Lung (tissue), 12 donors: ENCODE data around the gene SLC66A2. TPM values are rescaled to one million over a fixed set of nuclear protein-coding genes. Genes with fewer than 3 reads are reported as not detected.
A peak's percentile ranks its signal among the peaks of the same experiment; 100 is the strongest.

Experiments
- ATAC-seq: fragments of 200-7000 bp; cut with Tn5 transposase; one replicate; pipeline ENCODE4 v1.9.1; 2020; ENCODE audit warnings: moderate number of reproducible peaks; ENCODE audit not compliant: insufficient read depth, low FRiP score
- DNase-seq, 3 donors: peaks; one replicate each; pipeline ENCODE4 v3.0.0-alpha.2; 2013 to 2017
- H3K27ac ChIP-seq, 2 donors: one replicate each; pipeline ENCODE4 v1.5.1; 2013; ENCODE audit warnings: mild to moderate bottlenecking in 2 of 2, moderate library complexity in 2 of 2, control low read depth in 1 of 2, inconsistent platforms in 1 of 2, low read depth in 1 of 2, low read length in 1 of 2
- H3K27me3 ChIP-seq, 3 donors: one replicate each; pipeline ENCODE4 v1.5.1; 2013; ENCODE audit warnings: low read length in 2 of 3; ENCODE audit not compliant: control insufficient read depth in 3 of 3, insufficient read depth in 3 of 3
- H3K36me3 ChIP-seq, 4 donors: one replicate each; pipeline ENCODE4 v1.5.1; 2013; ENCODE audit warnings: low read length in 4 of 4, mild to moderate bottlenecking in 1 of 4, moderate library complexity in 1 of 4; ENCODE audit not compliant: control insufficient read depth in 4 of 4, insufficient read depth in 4 of 4
- H3K4me1 ChIP-seq, 5 donors: one replicate each; pipeline ENCODE4 v1.5.1; 2013; ENCODE audit warnings: low read length in 5 of 5, mild to moderate bottlenecking in 2 of 5, moderate library complexity in 1 of 5; ENCODE audit not compliant: control insufficient read depth in 5 of 5, insufficient read depth in 5 of 5
- H3K4me3 ChIP-seq: one replicate; pipeline ENCODE4 v1.5.1; 2013; ENCODE audit warnings: mild to moderate bottlenecking, control low read depth, moderate library complexity
- H3K9ac ChIP-seq, 2 donors: one replicate each; pipeline ENCODE4 v1.5.1; 2013; ENCODE audit warnings: low read length in 2 of 2, control low read depth in 1 of 2; ENCODE audit not compliant: insufficient read depth in 1 of 2
- H3K9me3 ChIP-seq, 4 donors: one replicate each; pipeline ENCODE4 v1.5.1; 2013; ENCODE audit warnings: low read length in 3 of 4, mild to moderate bottlenecking in 1 of 4, moderate library complexity in 1 of 4; ENCODE audit not compliant: control insufficient read depth in 4 of 4, insufficient read depth in 3 of 4
- CTCF ChIP-seq: IDR thresholded peaks from 2 replicates; pipeline ENCODE4 v1.5.1; 2012; ENCODE audit warnings: mild to moderate bottlenecking; ENCODE audit errors: control extremely low read depth, extremely low read depth
- WGBS, 2 donors: extraction: QIAGEN DNeasy Blood & Tissue Kit; methylation state at CpG; one replicate each; pipeline ENCODE4 v1.1.7; 2013; 5-methylcytosine and 5-hydroxymethylcytosine counted together
- polyA plus RNA-seq, 2 donors: library from polyadenylated mRNA; stranded (reverse); fragments of 200-250 nt; gene quantifications; one replicate each; pipeline ENCODE4 v1.2.1, GENCODE V29; 2013
- total RNA-seq, 2 donors: library from RNA; depleted of rRNA in 1 of 2; stranded (reverse); fragments of >200 nt in 1 of 2; gene quantifications; one replicate each; pipeline ENCODE4 v1.2.1, GENCODE V29; 2014 to 2021
- donor health status: control.
- donor health status: control.
- donor health status: Bipolar disorder and iron deficiency.
- donor health status: healthy.
- donor health status: DM: yes; HTN: yes; CAD: no.

Gene SLC66A2
- total and polyA plus RNA-seq, 4 donors, result 26.5 to 71.8 (median 62.3) TPM

DNA sequence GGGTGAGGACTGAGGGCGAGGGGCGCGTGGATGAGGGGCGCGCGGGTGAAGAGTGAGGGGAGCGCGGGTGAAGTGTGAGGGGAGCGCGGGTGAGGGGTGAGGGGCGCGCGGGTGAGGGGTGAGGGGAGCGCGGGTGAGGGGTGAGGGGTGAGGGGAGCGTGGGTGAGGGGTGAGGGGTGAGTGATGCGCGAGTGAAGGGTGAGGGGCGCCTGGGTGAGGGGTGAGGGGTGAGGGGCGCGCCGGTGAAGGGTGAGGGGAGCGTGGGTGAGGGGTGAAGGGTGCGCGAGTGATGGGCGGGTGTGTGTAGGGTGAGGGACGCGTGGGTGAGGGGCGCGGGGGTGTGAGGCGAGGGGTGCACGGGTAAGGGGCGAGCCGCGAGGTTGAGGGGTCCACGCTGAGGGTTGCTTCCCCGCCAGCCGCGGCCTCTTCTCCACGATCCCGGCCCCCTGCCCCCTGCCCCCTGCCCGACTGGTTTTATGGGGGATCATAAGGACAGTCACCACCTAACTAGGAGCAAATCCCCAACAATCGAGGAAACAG lies 1.1 kb upstream of the SLC66A2 start:
- DNase-seq, result no peak
- peaks cover 0 to 6% (median 2%) of the 10 kb centered on the region in 4 donors for H3K36me3 ChIP-seq
- H3K9ac ChIP-seq, result no peak overlapping the region
- 31 to 49% methylated on average over 31 to 43 of the region's 43 CpGs for WGBS, 2 donors
- H3K4me3 ChIP-seq, result peak overlapping the region; percentile 49
- no peaks in the 10 kb centered on the region for H3K27me3 ChIP-seq
- no peaks in the 10 kb centered on the region for H3K9me3 ChIP-seq
- ATAC-seq, result no peak
- TF ChIP-seq CTCF, result no peak
- peak overlapping the region in 1 of 2 donors; percentile 57 for H3K27ac ChIP-seq
- H3K4me1 ChIP-seq, result peaks cover 4 to 26% (median 11%) of the 10 kb centered on the region in 5 donors

GRCh38 chr18:79950515-79951341 lies 725 bp downstream of the SLC66A2 start:
- Histone ChIP-seq H3K36me3 (peaks cover 0 to 8% (median 3%) of the 10 kb centered on the region in 4 donors), H3K4me3 (peak overlapping the region; percentile 80), H3K27ac (peak overlapping the region; percentile 67 to 78), H3K27me3 (no peaks in the 10 kb centered on the region), H3K9me3 (no peaks in the 10 kb centered on the region), H3K9ac (peak overlapping the region; percentile 55 to 57), H3K4me1 (peaks cover 4 to 27% (median 11%) of the 10 kb centered on the region in 5 donors)
- TF ChIP-seq CTCF, result no peak
- DNase-seq (peak in 2 of 3 donors; percentile 32 to 35), ATAC-seq (no peak)
- whole genome bisulfite sequencing, 2 donors, result 2 to 3% methylated on average over 69 to 81 of the region's 81 CpGs

- peak overlapping the region; percentile 80 for H3K4me3 ChIP-seq
- peak overlapping the region; percentile 55 to 57 for H3K9ac ChIP-seq
- peaks cover 4 to 32% (median 13%) of the 10 kb centered on the region in 5 donors for H3K4me1 ChIP-seq
- no peak for TF ChIP-seq CTCF
- DNase-seq, result peak in 1 of 3 donors; percentile 43
- peaks cover 0 to 8% (median 3%) of the 10 kb centered on the region in 4 donors for H3K36me3 ChIP-seq
- peak overlapping the region; percentile 26 to 78 for H3K27ac ChIP-seq
- no peaks in the 10 kb centered on the region for H3K27me3 ChIP-seq
- no peak for ATAC-seq
- H3K9me3 ChIP-seq, result no peaks in the 10 kb centered on the region
- WGBS, 2 donors, result 28 to 43% methylated on average over 12 of the region's 12 CpGs
Measured at GRCh38 chr18:79949697-79950487, 1.6 kb downstream of the SLC66A2 start.
